Measurements from ENCODE around the gene ARHGEF37. TPM values are rescaled to one million over a fixed set of nuclear protein-coding genes. Genes with fewer than 3 reads are reported as not detected.
A peak's percentile ranks its signal among the peaks of the same experiment; 100 is the strongest.

The ARHGEF37 gene
- total RNA-seq, 1 experiment from 2014 or later = 0.42 TPM

DNA sequence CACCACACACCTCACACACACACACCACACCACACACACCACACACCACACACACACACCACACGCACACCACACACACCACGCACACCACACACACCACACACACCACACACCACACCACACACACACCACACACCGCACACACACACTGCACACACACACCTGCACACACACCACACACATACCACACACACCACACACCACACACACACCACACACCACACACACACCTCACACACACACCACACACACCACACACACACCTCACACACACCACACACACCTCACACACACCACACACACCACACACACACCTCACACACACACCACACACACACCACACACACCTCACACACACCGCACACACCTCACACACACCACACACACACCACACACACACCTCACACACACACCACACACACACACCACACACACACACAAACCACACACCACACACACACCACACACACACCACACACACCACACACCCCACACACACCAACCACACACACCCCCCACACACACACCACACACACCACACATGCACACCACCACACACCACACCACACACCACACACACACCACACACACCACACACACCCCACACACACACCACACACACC is 73.7 kb downstream of the ARHGEF37 start:
- Histone ChIP-seq H3K18ac (ENCODE audit: insufficient read length, low read depth, low read length) (peak overlapping the region; percentile 13), H3K27ac (ENCODE audit: insufficient read length, low read depth, low read length) (no peak overlapping the region), H3K27me3 (ENCODE audit: insufficient read depth, low read length) (no peaks in the 10 kb centered on the region), H4K91ac (ENCODE audit: insufficient read length, low read depth, low read length) (no peak overlapping the region), H3T11ph (ENCODE audit: low read length) (no peak overlapping the region), H3K23me2 (ENCODE audit: insufficient read length, low read depth, low read length, poor library complexity, severe bottlenecking) (no peaks in the 10 kb centered on the region), H3K9ac (ENCODE audit: extremely low read depth, insufficient read length, low read length) (no peak overlapping the region), H4K20me1 (ENCODE audit: control insufficient read depth, insufficient read depth, insufficient read length) (no peaks in the 10 kb centered on the region), H2BK5ac (ENCODE audit: insufficient read length, low read length) (no peak overlapping the region), H3K79me1 (ENCODE audit: insufficient read depth, low read depth, low read length, poor library complexity, severe bottlenecking) (no peaks in the 10 kb centered on the region), H3K9me3 (ENCODE audit: control insufficient read depth, low read depth, low read length) (no peaks in the 10 kb centered on the region), H3K23ac (ENCODE audit: insufficient read length, low read depth, low read length) (no peak overlapping the region), H2BK12ac (ENCODE audit: insufficient read length, low read depth, low read length) (no peak overlapping the region), H3K14ac (ENCODE audit: insufficient read depth, low read length) (no peak overlapping the region), H2AK5ac (ENCODE audit: insufficient read length, low read length) (no peak overlapping the region), H4K5ac (ENCODE audit: insufficient read length, low read depth, low read length) (no peak overlapping the region), H3K79me2 (ENCODE audit: insufficient read depth, low read length) (no peaks in the 10 kb centered on the region), H2BK20ac (ENCODE audit: low read depth, low read length, poor library complexity, severe bottlenecking) (no peak overlapping the region), H3K4ac (ENCODE audit: low read depth, low read length) (no peak overlapping the region), H3K4me1 (ENCODE audit: insufficient read depth, low read length) (no peaks in the 10 kb centered on the region), H3K56ac (ENCODE audit: insufficient read length, low read depth, low read length) (no peak overlapping the region), H3K4me2 (ENCODE audit: insufficient read depth, insufficient read length, low read length) (no peak overlapping the region), H2BK120ac (ENCODE audit: low read depth, low read length, poor library complexity, severe bottlenecking) (no peak overlapping the region), H2AFZ (ENCODE audit: low read length) (no peak overlapping the region), H2BK15ac (ENCODE audit: low read depth, low read length) (no peak overlapping the region), H4K8ac (replicated peaks; ENCODE audit: insufficient read length, low read depth, low read length) (peak overlapping the region; percentile 27)
- Mint-ChIP-seq H3K27ac (no peak overlapping the region; a peak in 1 of 7 replicates), H3K27me3 (ENCODE audit: low read depth) (no peaks in the 10 kb centered on the region), H3K36me3 (ENCODE audit: insufficient read depth in 1 of 3, low read depth in 3 of 3) (no peaks in the 10 kb centered on the region; a peak in 1 of 7 replicates), H3K4me3 (no peak overlapping the region; a peak in 1 of 5 replicates), H3K4me1 (peaks cover 6 to 10% of the 10 kb centered on the region in 2 experiments; a peak in 3 of 4 replicates), H3K9me3 (no peaks in the 10 kb centered on the region; a peak in 1 of 5 replicates)
- DNase-seq = no peak
- no peak for TF ChIP-seq CTCF (conservative IDR thresholded peaks at IDR 0.05)
- 100% methylated on average over 1 of the region's 4 CpGs for WGBS (ENCODE audit: extremely low coverage, insufficient read length, low lambda C conversion rate)
